HEK293 (cell line): ENCODE measurements around the gene ACSL5.

Experiments used
- KLF10 ChIP-seq: fragments of 450-650 bp; IDR thresholded peaks from 2 replicates; pipeline ENCODE4 v1.5.1; 2018; ENCODE audit warnings: missing biosample characterization, mild to moderate bottlenecking, missing genetic modification characterization
- RBAK ChIP-seq: fragments of 450-650 bp; formaldehyde crosslinking; IDR thresholded peaks from 2 replicates; pipeline ENCODE4 v1.5.1; 2016; ENCODE audit warnings: missing biosample characterization, missing genetic modification characterization
- SCRT1 ChIP-seq: fragments of 450-650 bp; formaldehyde crosslinking; IDR thresholded peaks from 2 replicates; pipeline ENCODE4 v1.5.1; 2016; ENCODE audit warnings: missing biosample characterization, missing genetic modification characterization, borderline replicate concordance
- ZBTB1 ChIP-seq: fragments of 450-650 bp; formaldehyde crosslinking; IDR thresholded peaks from 2 replicates; pipeline ENCODE4 v1.5.1; 2016; ENCODE audit warnings: missing biosample characterization, missing genetic modification characterization
- ZNF140 ChIP-seq: fragments of 450-650 bp; formaldehyde crosslinking; IDR thresholded peaks from 2 replicates; pipeline ENCODE4 v1.5.1; 2016; ENCODE audit warnings: missing biosample characterization, missing genetic modification characterization
- ZNF19 ChIP-seq: fragments of 450-650 bp; formaldehyde crosslinking; IDR thresholded peaks from 2 replicates; pipeline ENCODE4; 2016; ENCODE audit warnings: missing biosample characterization, missing genetic modification characterization, low read depth
- ZNF555 ChIP-seq: fragments of 450-650 bp; formaldehyde crosslinking; conservative IDR thresholded peaks from 2 replicates; pipeline ENCODE4 v1.5.1; 2017; ENCODE audit warnings: missing biosample characterization, mild to moderate bottlenecking, missing genetic modification characterization, inconsistent platforms
- ZNF560 ChIP-seq: fragments of 450-650 bp; formaldehyde crosslinking; IDR thresholded peaks from 2 replicates; pipeline ENCODE4 v1.5.1; 2017; ENCODE audit warnings: missing biosample characterization, missing genetic modification characterization, borderline replicate concordance
- TF ChIP-seq, protein P1 (sequence below): fragments of 450-650 bp; formaldehyde crosslinking; IDR thresholded peaks from 2 replicates; pipeline ENCODE4 v1.5.1; 2016; ENCODE audit warnings: missing biosample characterization, missing genetic modification characterization

- no peak for TF ChIP-seq SCRT1 (tag by site-specific recombination)
- no peak for TF ChIP-seq ZNF19 (tag by site-specific recombination)
- TF ChIP-seq, protein P1, sequence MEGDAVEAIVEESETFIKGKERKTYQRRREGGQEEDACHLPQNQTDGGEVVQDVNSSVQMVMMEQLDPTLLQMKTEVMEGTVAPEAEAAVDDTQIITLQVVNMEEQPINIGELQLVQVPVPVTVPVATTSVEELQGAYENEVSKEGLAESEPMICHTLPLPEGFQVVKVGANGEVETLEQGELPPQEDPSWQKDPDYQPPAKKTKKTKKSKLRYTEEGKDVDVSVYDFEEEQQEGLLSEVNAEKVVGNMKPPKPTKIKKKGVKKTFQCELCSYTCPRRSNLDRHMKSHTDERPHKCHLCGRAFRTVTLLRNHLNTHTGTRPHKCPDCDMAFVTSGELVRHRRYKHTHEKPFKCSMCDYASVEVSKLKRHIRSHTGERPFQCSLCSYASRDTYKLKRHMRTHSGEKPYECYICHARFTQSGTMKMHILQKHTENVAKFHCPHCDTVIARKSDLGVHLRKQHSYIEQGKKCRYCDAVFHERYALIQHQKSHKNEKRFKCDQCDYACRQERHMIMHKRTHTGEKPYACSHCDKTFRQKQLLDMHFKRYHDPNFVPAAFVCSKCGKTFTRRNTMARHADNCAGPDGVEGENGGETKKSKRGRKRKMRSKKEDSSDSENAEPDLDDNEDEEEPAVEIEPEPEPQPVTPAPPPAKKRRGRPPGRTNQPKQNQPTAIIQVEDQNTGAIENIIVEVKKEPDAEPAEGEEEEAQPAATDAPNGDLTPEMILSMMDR (tag by site-specific recombination): no peak
- no peak for TF ChIP-seq ZBTB1 (tag by site-specific recombination)
- no peak for TF ChIP-seq ZNF555 (tag by site-specific recombination)
- TF ChIP-seq KLF10 (tag by site-specific recombination): no peak
- TF ChIP-seq ZNF560 (tag by site-specific recombination): no peak
- no peak for TF ChIP-seq RBAK (tag by site-specific recombination)
- no peak for TF ChIP-seq ZNF140 (tag by site-specific recombination)
Measured at GRCh38 chr10:112347709-112348671, 25.9 kb upstream of the ACSL5 start.
